A549 (cell line): Measurements from ENCODE around the gene TMPRSS11E.

Source experiments
- POLR2AphosphoS2 ChIP-seq: conservative IDR thresholded peaks from 2 replicates; pipeline ENCODE4 v1.6.1; 2012; ENCODE audit warnings: low read length, improper control_type of control experiment, inconsistent platforms
- TF ChIP-seq, protein P1 (sequence below): fragments of >200 bp; sonication (Bioruptor Twin); formaldehyde crosslinking; IDR thresholded peaks from 3 replicates; pipeline ENCODE4 v1.5.1; 2016

GRCh38 chr4:68445111-68445510 lies 2.2 kb upstream of the TMPRSS11E start:
- no peak for TF ChIP-seq POLR2AphosphoS2
- TF ChIP-seq, protein P1, sequence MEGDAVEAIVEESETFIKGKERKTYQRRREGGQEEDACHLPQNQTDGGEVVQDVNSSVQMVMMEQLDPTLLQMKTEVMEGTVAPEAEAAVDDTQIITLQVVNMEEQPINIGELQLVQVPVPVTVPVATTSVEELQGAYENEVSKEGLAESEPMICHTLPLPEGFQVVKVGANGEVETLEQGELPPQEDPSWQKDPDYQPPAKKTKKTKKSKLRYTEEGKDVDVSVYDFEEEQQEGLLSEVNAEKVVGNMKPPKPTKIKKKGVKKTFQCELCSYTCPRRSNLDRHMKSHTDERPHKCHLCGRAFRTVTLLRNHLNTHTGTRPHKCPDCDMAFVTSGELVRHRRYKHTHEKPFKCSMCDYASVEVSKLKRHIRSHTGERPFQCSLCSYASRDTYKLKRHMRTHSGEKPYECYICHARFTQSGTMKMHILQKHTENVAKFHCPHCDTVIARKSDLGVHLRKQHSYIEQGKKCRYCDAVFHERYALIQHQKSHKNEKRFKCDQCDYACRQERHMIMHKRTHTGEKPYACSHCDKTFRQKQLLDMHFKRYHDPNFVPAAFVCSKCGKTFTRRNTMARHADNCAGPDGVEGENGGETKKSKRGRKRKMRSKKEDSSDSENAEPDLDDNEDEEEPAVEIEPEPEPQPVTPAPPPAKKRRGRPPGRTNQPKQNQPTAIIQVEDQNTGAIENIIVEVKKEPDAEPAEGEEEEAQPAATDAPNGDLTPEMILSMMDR = no peak
